Measurements from ENCODE around the gene PERCC1. TPM values are rescaled to one million over a fixed set of nuclear protein-coding genes. Genes with fewer than 3 reads are reported as not detected.

The PERCC1 gene
- total RNA-seq, 1 experiment from 2014 or later = not detected

- BruUV-seq (replicated peaks) = no TSS peak
- H3K79me2 ChIP-seq (ENCODE audit: low read length) = no peaks in the 10 kb centered on the region
- no peak for ATAC-seq
- no peaks in the 10 kb centered on the region for H3K9me3 ChIP-seq (ENCODE audit: low read length)
- no peaks in the 10 kb centered on the region for H3K4me1 ChIP-seq (ENCODE audit: insufficient read depth, low read length)
- H4K20me1 ChIP-seq (ENCODE audit: low read length) = no peaks in the 10 kb centered on the region
- peak overlapping the region; percentile 59 for H2AFZ ChIP-seq (ENCODE audit: low read length)
- TF ChIP-seq EZH2 (IDR thresholded peaks at IDR 0.05; ENCODE audit: low read length, unreplicated experiment) = no peak
- no peak for TF ChIP-seq EZH2phosphoT487 (IDR thresholded peaks at IDR 0.05; ENCODE audit: borderline replicate concordance, low read length)
- TF ChIP-seq CTCF (conservative IDR thresholded peaks at IDR 0.05; ENCODE audit: low read depth, low read length) = no peak
- no peaks in the 10 kb centered on the region for H3K9me2 ChIP-seq (replicated peaks; ENCODE audit: low read length)
- no peak for DNase-seq
- ChIA-PET CTCF (no interaction called here), POLR2A (ENCODE audit: unreplicated experiment) (no interaction called here)
- intact Hi-C loops (cut with micrococcal nuclease) = no loop called here
- no peak overlapping the region for H3K27ac ChIP-seq (ENCODE audit: low read length)
- H3K36me3 ChIP-seq (ENCODE audit: low read depth, low read length) = no peaks in the 10 kb centered on the region
- no peaks in the 10 kb centered on the region for H3K27me3 ChIP-seq (ENCODE audit: low read length)
- H3K4me3 ChIP-seq (ENCODE audit: low read length) = no peak overlapping the region
- H3K4me2 ChIP-seq (ENCODE audit: low read length) = peak overlapping the region; percentile 41; the same call in 1 of the 2 replicates
- no peaks in the 10 kb centered on the region for H3F3A ChIP-seq (ENCODE audit: low read length, unreplicated experiment)
- H3K9ac ChIP-seq (ENCODE audit: low read length) = no peak overlapping the region
These were observed 592 bp upstream of the PERCC1 start for GRCh38 chr16:1430214-1430758.

- CTCF ChIA-PET = no interaction called here
- Histone ChIP-seq H3K36me3 (ENCODE audit: low read depth, low read length) (no peaks in the 10 kb centered on the region), H3K9me3 (ENCODE audit: low read length) (no peaks in the 10 kb centered on the region), H3F3A (ENCODE audit: low read length, unreplicated experiment) (no peaks in the 10 kb centered on the region), H3K4me3 (ENCODE audit: low read length) (no peak overlapping the region), H3K4me2 (ENCODE audit: low read length) (no peak overlapping the region), H3K9ac (ENCODE audit: low read length) (no peak overlapping the region), H3K9me2 (replicated peaks; ENCODE audit: low read length) (no peaks in the 10 kb centered on the region), H4K20me1 (ENCODE audit: low read length) (no peaks in the 10 kb centered on the region), H3K4me1 (ENCODE audit: insufficient read depth, low read length) (no peaks in the 10 kb centered on the region), H2AFZ (ENCODE audit: low read length) (no peak overlapping the region), H3K27ac (ENCODE audit: low read length) (no peak overlapping the region), H3K27me3 (ENCODE audit: low read length) (no peaks in the 10 kb centered on the region), H3K79me2 (ENCODE audit: low read length) (no peaks in the 10 kb centered on the region)
- intact Hi-C loops (cut with micrococcal nuclease) = no loop called here
- POLR2A ChIA-PET (ENCODE audit: unreplicated experiment) = no interaction called here
- no peak for TF ChIP-seq EZH2phosphoT487 (IDR thresholded peaks at IDR 0.05; ENCODE audit: borderline replicate concordance, low read length)
- no peak for TF ChIP-seq EZH2 (IDR thresholded peaks at IDR 0.05; ENCODE audit: low read length, unreplicated experiment)
- DNase-seq (no peak), ATAC-seq (no peak)
- no TSS peak for BruUV-seq (replicated peaks)
These were observed 806 bp downstream of the PERCC1 start for GRCh38 chr16:1431497-1432270.

GRCh38 chr16:1432388-1433262 lies 1.7 kb downstream of the PERCC1 start:
- ChIA-PET POLR2A (ENCODE audit: unreplicated experiment) (no interaction called here), CTCF (no interaction called here)
- Histone ChIP-seq H3K4me3 (ENCODE audit: low read length) (no peak overlapping the region), H3F3A (ENCODE audit: low read length, unreplicated experiment) (no peaks in the 10 kb centered on the region), H3K27me3 (ENCODE audit: low read length) (no peaks in the 10 kb centered on the region), H3K9ac (ENCODE audit: low read length) (no peak overlapping the region), H3K9me2 (replicated peaks; ENCODE audit: low read length) (no peaks in the 10 kb centered on the region), H3K36me3 (ENCODE audit: low read depth, low read length) (no peaks in the 10 kb centered on the region), H4K20me1 (ENCODE audit: low read length) (no peaks in the 10 kb centered on the region), H3K79me2 (ENCODE audit: low read length) (no peaks in the 10 kb centered on the region), H2AFZ (ENCODE audit: low read length) (no peak overlapping the region), H3K9me3 (ENCODE audit: low read length) (no peaks in the 10 kb centered on the region), H3K4me1 (ENCODE audit: insufficient read depth, low read length) (no peaks in the 10 kb centered on the region), H3K4me2 (ENCODE audit: low read length) (no peak overlapping the region), H3K27ac (ENCODE audit: low read length) (no peak overlapping the region)
- intact Hi-C loops (cut with micrococcal nuclease) = no loop called here
- DNase-seq = no peak
- ATAC-seq = no peak
- TF ChIP-seq EZH2phosphoT487 (IDR thresholded peaks at IDR 0.05; ENCODE audit: borderline replicate concordance, low read length) = no peak
- TF ChIP-seq CTCF (conservative IDR thresholded peaks at IDR 0.05; ENCODE audit: low read depth, low read length) = no peak
- no peak for TF ChIP-seq EZH2 (IDR thresholded peaks at IDR 0.05; ENCODE audit: low read length, unreplicated experiment)
- no TSS peak for BruUV-seq (replicated peaks)

Measured in PC-3 (cell line).